ENCODE measurements around the gene NDUFAF4.

NDUFAF4 gene

DNA sequence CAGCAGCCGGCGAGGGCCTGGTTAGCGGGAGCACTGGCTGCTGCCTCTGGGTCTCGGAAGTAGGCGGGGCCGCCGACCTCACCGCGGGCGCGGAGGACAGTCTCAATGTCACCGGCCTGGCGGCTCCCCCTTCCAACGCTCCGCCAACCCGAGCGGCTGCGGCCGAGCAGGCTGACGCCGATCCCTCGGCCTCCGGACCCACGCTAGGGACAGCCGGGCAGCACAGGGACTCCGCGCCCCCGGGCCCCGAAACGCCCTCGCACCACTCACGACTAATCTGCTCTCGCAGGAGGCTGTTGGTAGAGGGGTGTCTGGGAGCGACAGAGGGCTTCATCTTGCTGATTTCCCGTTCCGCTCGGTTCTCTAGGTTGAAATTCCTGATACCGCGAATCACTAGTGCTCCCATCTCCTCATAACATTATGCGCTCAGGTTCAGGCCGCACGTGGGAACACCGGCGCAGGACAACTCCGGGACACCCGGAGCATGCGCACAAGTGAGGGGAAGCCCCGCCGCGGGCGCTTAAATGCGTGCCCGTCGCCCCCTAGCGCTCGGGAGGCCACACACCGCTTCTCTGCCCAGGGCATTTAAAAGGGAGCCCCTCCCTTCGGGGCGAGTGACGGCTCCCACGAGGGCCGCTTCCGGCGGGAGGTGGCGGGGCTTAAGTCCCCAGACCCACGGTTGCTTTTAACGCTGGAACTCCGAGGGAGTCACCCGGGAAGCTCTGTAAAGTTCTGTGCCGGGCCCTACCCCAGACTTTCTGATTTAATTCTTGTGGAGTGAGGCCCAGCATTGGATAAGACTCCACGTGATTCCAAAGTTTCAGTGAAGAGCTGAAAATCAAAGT lies at the start of gene NDUFAF4:
TSS of gene NDUFAF4 (minus strand) at position 496 of the 845 bp plus-strand sequence. CDS start at position 406, 90 bp downstream.
- DNase-seq (ENCODE audit: low read depth), result peak; percentile 93

DNA sequence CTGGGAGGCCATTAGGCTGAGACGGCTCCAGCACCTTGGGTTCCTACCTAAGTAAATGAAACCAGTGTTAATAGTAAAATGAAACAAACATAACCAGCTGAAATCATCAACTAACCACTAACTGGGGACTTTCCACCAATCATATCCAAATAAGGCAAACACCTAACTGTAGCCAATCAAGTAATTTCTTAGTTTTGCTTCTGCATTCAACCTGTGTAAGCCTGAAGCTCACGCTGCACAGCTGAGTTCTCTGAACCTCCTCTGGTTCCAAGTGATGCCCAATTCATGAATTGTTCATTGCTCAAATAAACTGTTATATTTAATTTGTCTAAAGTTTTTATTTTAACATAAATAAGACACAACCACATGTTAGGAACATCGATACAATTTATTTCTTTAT lies 49.4 kb upstream of the NDUFAF4 start:
- no peak for DNase-seq (ENCODE audit: low read depth)

DNA sequence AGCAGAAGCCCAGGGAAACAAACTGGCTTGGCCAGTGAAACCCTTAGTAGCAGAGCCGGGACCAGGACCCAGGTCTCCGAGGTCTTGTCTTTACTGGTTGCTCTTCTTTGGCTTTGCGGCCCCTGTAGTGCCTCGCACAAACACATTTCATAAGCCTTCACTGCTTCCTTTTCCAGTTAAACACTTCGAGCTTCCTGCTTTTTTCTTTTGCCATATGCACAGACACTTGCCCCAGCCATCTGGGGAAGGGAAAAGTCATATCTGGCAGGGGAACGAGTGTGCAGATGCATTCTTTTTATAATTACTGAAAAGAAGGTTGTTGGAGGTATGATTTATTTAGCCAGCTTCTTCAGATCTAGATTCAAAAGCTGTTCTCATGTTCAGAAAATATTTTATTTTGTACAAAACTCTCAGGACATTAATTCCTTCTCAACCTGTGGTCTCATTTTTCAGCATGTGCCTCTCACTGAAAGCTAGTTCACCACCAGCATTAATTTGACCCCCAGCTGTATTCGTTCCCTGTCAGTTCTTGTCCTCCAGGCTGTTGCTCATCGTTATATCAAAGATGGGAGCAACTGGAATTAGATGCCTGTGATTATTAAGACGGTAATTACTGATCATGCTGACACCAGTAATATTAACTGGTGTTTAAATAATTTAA lies 46.0 kb upstream of the NDUFAF4 start:
- no peak for DNase-seq (ENCODE audit: low read depth)

DNA sequence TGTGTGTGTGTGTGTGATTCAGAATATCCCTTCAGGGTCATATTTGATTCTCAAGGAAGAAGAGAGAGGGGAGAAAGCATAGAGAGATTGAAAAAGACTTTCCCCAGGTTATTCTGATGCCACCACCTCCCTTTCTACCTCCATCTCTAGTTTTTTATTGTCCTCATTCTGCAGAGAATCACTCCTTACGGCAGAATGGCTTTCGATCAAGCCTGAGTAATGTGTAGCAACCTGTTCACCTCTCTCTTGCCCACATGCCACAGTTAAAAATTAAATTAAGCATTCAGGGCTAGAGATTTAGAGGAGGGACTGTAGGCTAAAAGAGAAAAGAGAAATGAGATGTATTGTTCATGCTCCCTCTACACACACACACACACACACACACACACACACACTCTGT lies 45.0 kb upstream of the NDUFAF4 start:
- no peak for DNase-seq (ENCODE audit: low read depth)

DNA sequence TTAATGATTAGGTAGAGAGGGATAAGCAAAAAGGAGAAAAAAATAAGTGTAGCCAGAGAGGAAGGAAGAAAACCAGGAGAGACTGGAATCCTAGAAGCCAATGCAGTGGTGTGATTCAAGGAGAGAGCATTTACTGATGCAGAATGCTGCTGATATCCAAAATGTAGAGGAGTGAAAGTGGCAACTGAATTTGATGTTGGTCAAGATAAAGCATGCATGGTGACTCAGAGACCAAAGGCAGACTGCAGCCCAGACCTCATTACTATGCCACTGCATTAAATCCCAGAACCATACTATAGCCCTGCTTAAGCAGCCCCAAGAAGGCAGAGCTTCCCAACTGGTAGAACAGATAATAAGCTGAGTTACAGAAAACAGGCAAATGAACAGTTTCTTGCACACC lies 42.6 kb upstream of the NDUFAF4 start:
- DNase-seq (ENCODE audit: low read depth), result no peak

DNA sequence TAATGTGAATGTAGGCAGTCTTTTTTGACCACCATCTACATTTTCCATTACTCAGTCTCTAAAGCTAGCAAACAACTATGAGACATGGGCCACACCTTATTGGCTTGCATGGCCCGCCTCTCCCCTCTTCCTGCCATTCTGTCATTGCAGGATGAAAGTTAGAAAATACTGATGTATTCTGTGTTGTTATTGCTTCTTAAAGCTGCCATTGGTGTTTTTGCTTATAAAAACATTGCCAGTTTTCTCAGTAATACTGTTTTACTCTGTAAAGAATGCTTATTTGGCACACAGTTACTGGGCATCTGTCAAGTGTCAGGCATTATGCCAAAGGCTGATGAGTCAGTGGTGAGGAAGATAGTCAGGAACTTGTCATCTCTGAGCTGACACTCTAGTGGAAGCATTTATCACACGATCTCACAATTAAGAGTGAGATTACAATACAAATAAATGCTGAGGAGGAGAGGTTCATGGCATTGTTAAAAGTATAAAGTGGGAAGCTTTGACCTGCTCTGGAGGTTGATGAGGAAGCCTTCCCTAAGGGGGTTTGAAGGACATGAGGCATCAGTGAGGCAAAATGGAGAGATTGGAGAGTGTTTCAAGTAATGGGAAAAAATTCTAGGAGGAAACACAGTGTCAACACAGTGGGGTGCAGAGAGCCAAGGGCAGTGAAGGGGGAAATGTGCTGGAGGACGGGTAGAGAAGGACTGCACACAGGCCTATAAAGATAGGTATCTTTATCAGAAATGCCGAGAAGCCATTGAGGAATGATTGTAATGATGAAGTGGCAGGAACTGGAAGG lies 41.5 kb upstream of the NDUFAF4 start:
- no peak for DNase-seq (ENCODE audit: low read depth)

DNA sequence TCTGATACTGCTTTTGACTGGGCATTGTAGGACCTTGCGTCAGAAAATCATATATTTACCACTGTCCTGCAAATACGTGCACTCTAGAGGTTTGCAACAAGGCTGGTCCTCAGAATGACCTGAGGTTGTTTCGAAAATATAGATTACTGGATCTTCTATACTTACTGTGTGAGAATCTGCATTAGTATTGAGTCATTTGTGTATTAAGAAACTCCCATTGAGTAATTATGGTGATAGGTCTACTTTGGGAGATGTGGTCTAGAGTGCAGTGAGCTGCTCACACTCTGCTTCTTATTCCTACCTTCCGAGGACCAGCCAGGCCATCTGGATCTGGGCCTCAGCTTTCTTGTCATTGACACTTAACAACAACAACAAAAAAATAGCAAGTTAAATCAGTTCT lies 36.4 kb upstream of the NDUFAF4 start:
- no peak for DNase-seq (ENCODE audit: low read depth)

DNA sequence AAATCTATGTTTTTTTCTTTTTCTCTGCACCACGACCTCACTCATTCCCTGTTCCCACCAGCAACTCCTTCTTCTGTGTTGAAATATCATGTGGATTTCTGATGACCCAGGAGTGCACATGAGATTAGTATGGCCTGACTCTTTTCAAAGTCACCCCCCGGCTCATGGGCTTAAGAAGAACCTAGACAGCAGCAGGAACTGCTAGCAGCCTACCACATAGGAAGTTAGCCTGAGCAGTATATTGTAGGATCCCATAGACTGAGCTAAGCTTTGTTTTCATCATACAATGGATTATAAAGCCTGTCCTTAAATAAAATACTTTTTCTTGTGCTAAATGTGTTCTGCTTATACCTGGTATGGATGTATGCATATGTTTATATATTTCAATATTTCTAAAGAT lies 33.5 kb upstream of the NDUFAF4 start:
- DNase-seq (ENCODE audit: low read depth), result no peak

DNA sequence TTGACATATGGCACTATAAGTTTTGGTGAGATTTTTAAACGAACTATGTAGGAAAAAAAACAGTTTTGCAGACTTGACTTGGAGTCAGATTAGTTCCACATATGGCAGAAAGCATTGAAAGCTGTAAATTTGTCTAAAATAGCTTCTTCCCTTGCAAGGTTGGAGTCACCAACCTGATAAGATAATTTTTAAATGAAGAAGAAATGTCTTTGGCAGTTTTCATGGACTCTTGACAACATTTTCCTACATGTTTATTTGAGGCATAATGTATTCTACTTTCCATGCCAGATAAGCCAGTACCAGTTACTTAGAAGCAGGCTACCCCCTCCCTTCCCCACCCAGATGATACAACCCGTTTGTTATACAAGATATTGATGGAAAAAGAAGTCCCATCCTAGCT lies 32.0 kb upstream of the NDUFAF4 start:
- DNase-seq (ENCODE audit: low read depth), result no peak

DNA sequence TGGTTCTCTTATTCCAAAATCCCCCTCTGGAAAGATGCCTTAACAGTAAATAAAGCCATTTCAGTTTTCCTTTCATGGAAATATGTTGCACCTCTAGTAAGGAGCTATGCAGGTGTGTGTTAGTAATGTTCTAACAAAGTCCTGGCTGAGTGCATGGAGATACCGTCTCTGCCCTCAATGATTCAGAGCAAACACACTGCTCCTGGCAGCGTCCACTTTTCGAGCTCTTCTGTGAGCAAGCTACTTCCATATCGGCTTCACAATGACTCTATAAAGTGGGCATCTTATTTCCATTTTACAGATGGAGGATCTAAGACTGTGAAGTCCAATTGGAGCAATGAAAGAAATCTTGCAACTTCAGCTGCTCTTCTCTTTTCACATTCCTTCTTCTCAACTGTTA lies 30.0 kb upstream of the NDUFAF4 start:
- DNase-seq (ENCODE audit: low read depth), result no peak

DNA sequence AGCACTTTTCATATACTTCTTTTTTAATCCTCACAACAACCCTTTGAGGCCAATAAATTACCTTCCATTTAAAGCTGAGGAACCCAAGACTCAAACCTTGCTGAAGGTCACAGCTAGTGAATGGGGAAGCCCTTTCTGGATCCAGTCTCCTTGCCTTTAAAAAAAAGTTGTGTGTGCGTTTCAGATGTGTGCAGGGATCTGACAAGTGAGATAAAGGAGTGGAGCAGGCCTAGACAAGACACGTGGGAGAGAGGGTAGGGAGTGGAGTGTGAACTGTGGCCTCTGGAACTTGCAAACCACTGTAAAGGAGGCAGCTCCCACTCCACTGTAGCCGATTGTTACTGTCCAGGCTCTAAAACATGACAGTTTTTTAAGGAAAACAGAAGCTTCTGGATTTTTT lies 28.7 kb upstream of the NDUFAF4 start:
- DNase-seq (ENCODE audit: low read depth), result no peak

DNA sequence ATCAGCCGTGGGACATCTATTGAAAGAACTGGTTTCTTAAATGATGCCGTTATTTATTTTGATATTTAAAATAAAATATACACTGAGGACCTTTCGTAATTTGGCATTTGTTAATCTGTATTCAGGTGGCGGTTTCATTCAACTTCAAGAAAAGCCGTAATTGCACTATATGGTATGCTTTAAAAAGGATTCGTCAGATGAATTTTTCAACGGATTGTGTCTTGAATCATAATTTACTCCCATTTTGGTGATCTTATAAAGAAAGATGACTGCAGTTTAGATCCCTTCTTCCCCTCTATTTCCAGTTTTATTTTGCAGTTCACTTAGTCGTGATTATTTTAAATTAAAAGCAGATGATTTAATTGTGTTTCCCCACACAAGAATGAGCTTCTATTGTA lies 27.6 kb upstream of the NDUFAF4 start:
- no peak for DNase-seq (ENCODE audit: low read depth)

DNA sequence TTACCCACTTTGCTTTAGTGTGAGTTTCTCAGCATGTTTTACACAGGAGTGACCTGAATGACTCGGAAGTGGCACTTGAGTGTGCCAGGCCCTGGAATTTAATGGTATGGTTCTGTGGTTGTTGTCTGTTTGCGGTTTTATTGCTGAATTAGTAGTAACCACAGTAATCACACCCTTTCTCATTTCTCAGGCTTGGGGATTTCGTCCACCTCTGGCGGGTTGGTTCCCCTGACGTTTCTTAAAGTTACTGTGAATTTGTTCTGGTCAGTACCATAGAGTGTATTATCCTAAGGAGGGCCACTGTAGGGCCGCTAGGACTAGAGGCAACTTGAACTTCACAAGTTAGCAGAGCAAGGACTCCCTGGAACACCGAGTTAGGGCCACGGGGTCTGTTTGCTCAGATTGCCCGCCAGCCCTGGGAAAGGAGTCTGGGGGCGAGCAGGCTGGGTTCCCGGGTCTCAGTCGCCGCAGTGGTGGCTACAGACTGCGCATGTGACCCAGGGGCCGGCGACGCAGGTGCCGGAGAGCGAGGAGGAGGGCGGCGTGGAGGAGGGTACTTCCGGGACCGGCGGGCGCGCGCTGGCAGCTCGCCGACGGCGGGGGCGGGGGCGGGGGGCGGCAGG lies 26.3 kb upstream of the NDUFAF4 start:
- DNase-seq (ENCODE audit: low read depth), result no peak

DNA sequence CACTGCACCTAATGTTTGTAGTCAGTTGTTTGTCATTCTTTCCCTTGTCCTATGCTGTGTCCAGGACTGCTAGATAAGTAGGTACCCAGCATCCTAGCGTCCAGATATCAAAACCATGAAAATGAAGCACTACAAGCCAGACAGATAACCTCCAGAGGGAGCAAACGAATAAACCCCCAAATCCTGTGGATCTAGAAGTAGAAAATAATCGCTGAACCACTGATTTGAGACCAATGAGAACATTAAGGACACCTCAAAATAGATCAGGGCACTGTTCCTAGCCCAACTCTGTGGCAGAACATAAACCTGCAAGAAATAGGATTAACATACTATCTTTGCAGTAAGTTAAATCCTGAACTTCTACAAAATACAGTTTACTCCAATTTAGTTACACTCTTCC lies 25.7 kb upstream of the NDUFAF4 start:
- DNase-seq (ENCODE audit: low read depth), result no peak

DNA sequence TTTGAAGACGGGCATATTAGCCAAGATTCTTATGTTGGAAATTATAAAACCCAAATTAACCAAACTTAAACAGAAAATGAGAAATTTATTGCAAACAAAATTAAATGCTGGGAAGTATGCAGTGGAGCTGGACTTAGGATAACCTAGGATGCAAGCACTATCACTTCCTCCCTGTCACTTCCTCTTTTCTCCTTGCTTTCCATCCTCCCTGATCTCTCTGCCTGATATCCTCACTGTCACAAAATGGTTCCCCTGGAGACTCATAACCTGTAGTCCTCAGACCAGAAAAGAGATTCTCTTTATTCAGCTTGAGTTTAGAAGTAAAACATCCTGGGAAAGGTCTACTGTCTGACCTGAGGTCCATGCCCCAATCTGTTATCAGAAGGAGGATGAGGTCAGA lies 19.4 kb upstream of the NDUFAF4 start:
- DNase-seq (ENCODE audit: low read depth), result no peak

DNA sequence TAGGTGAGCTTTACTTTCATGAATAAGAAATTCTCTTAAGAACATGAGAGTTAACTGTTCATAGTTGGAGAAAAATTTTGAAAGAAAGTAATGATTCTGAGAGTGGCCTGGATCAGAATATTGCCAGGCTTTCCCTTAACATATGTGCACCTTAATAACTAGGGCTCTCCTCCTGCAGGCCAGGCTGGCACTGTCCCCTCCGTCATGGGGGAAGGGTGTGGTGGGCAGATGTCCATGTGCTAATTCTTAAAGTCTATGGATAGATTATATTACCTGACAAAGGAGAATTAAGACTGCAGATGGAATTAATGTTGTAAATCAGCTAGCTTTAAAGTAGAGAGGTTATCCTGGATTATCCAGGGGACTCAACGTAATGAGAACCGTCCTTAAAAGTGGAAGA lies 15.9 kb upstream of the NDUFAF4 start:
- no peak for DNase-seq (ENCODE audit: low read depth)

DNA sequence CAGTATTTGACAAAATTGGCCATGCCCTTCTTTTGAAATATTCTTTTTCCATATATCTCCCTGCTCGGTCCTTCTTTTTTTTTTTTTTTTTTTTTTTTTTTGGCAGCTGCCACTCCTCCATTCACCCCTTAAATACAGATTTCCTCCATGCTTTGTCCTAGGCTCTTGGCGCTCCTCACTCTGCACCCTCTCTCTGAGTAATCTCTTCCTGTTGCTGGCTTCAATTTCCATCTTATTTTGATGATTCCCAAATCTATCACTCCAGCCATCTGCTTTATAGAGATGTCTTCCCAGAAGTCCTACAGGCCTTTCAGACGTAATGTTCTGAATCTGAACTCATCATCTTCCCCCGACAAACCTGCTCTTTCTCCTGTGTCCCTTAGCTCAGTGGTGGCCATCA lies 14.1 kb upstream of the NDUFAF4 start:
- no peak for DNase-seq (ENCODE audit: low read depth)

DNA sequence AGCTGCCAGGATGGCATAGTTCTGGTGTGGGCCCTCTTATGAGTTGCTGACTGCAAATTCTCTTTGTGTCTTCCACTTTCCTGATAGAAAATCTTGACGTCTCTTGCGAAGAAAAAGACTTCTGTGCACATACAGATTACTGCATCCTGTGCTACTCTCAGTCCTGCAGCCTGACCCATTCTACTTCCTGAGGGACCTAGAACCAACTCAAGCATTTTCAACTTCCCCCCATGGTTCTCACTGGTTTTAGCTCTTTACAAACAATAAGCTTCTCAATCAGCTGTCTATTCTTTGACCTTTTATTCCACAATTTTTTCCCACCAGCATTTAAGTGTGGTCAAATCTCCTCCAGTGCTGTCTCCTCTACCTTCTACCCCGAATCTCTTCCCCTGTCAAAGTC lies 13.5 kb upstream of the NDUFAF4 start:
- DNase-seq (ENCODE audit: low read depth), result no peak

DNA sequence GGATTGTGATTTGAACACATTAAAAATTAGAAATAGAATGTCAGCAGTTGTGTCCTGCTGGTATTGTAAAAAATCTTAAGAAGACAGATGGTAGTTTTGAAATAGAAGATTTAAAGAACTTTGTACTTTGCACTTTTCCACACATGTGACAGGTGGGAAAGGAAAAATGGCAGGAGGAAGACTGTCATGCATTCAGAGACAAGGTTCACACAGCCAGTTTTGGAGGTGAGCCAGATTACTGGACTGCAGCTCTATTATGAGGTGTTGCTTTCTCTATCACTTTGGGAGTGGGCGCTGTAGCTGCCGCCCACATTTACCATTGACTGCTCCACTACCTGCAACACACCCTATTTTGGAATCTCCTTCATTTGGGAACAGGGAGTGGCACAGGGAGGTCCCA lies 12.1 kb upstream of the NDUFAF4 start:
- no peak for DNase-seq (ENCODE audit: low read depth)

DNA sequence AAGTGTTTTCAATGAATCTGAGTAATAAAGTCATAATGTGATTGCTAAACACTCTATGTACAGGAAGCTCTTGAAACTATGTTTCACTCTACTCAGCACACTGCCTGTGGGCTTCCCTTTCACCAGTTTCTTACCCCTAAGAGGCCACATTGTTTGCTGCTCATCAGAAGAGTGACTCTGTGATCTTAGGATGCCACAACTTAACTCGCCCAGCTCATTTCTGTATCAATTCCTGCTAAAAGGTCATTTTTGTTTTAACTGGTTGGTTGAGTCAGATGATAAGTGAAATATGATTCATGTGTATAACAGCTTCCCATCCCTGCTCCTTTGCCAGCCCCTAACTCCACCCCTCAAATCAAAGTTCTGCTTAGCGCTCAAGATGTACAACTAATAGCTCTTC lies 9.8 kb upstream of the NDUFAF4 start:
- no peak for DNase-seq (ENCODE audit: low read depth)

DNA sequence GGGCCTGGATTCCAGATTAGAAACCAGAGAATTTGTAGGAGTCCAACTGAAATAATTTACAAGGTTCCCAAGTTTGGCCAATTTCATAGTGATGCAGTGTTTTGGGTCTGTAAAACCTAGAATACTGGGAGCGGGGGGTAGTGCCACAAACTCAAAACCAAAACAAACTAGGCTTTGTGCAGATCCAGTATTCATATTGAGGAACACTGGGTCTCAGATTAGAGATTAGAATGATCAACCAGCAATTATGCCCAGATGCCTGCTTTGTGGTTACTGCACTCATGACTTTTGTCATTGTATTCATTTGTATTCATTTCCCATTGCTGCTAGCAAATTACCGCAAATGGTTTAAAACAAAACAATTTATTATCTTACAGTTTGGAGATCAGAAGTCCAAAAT lies 3.2 kb upstream of the NDUFAF4 start:
- no peak for DNase-seq (ENCODE audit: low read depth)

DNA sequence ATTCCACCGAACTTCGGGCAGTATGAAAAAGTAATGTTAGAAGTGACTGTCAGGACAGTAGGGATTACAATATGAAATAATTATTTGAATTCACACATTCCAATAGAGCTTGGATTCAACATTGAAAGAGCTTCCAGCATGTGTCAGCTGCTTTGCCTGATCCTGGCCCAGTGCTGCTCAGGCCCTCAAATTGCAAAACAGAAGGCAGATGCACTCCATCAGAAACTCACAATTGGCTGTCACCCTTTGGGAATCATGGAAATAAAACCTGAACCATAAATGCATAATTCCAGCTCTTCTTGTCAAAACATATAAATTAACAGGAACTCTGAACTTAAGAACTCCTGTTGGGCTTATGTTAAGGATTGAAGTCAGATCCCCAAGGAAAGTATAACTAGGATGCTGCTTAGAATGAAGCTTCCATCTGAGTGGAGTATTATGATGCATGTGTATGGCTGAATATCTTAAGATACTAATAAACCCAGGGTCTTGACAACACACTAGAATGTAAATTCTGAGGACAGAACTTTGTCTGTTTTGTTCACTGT lies 1.8 kb upstream of the NDUFAF4 start:
- DNase-seq (ENCODE audit: low read depth), result no peak

Measured in activated T-helper 9 cell treated with anti-CD3 and anti-CD28 coated beads, Interleukin-2, amount 50 U/mL, for 16 hours (primary cell).